C4-2B (cell line): ENCODE data around the gene MRRF.

ENCODE experiments used
- ZFX ChIP-seq: fragments of 450-650 bp; IDR thresholded peaks from 2 replicates; pipeline ENCODE4 v1.6.1; 2017
- TF ChIP-seq, protein P1 (sequence below): fragments of 450-650 bp; conservative IDR thresholded peaks from 2 replicates; pipeline ENCODE4 v1.5.1; 2017; ENCODE audit warnings: mild to moderate bottlenecking

GRCh38 chr9:122246666-122247065, 18.0 kb upstream of the MRRF start:
- TF ChIP-seq, protein P1, sequence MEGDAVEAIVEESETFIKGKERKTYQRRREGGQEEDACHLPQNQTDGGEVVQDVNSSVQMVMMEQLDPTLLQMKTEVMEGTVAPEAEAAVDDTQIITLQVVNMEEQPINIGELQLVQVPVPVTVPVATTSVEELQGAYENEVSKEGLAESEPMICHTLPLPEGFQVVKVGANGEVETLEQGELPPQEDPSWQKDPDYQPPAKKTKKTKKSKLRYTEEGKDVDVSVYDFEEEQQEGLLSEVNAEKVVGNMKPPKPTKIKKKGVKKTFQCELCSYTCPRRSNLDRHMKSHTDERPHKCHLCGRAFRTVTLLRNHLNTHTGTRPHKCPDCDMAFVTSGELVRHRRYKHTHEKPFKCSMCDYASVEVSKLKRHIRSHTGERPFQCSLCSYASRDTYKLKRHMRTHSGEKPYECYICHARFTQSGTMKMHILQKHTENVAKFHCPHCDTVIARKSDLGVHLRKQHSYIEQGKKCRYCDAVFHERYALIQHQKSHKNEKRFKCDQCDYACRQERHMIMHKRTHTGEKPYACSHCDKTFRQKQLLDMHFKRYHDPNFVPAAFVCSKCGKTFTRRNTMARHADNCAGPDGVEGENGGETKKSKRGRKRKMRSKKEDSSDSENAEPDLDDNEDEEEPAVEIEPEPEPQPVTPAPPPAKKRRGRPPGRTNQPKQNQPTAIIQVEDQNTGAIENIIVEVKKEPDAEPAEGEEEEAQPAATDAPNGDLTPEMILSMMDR, result no peak
- no peak for TF ChIP-seq ZFX
